GM21717 (cell line): ENCODE measurements around the gene MPP3.

ENCODE experiments used
- ATAC-seq: cut with Tn5 transposase; IDR thresholded peaks from one replicate; pipeline ENCODE4 v1.9.1; 2021; ENCODE audit warnings: mild to moderate bottlenecking, moderate library complexity; ENCODE audit not compliant: unreplicated experiment

MPP3 gene

GRCh38 chr17:43840814-43841213 is 7.9 kb upstream of the MPP3 start:
- no peak for ATAC-seq

DNA sequence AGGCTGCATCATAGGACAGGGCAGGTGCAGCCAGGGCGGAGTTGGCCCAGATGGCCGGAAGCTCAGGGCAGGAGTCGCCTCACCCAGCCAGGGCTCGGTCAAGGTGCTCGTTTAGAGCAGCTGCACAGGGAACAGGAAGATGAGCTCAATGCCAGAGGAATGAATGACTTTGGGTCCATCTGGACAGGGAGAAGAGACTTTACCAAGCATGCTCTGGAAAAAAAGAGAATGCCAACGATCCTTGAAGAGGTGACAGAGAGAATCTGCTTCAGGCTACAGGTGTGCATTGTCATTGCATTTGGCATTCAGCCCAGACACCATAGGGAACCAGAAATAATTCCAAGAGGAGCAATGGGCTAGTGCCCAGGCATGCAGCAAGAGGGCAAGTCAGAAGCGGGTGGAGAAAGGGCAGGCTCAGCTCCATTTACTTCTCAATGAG is 6.7 kb upstream of the MPP3 start:
- no peak for ATAC-seq

GRCh38 chr17:43834106-43834505 is 1.2 kb upstream of the MPP3 start:
- ATAC-seq = no peak

DNA sequence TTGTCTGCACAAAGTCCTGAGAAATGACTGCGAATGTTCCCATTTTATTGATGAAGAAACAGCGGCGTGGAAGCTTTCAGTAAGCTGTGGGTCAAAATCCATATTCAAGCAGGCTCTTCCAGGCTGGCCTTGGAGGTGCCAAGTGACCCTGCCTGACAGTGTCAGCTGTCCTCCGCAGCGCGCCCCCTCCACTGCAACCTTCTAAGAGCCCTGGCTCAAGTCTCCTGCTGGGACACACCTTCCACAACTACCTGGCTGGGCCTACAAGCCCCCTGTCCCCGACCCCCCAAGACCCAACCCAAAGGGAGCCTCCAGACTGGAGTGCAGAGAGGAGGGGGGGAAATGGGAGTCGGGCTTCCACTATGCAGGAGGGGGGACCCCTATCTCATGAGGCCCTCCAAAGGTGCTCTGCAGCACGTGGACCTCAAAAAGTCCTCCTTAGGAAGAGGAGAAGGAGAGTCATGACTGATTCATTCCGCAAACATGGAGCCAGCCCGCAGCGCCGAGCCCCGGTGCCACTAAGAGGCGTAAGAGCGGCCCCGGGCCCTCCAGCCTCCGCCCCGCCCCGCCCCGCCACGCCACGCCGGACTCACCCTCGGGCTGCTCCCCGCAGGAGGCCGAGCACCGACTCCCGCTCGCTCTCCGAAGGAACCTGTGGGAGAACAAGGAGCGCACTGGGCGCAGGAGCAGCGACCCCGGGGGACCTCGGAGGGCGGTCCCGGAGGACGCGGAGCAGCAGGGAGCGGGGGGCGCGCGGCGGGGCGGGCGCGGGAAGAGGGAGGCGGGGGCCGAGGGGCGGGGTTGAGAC is 574 bp downstream of the MPP3 start:
- ATAC-seq = no peak

DNA sequence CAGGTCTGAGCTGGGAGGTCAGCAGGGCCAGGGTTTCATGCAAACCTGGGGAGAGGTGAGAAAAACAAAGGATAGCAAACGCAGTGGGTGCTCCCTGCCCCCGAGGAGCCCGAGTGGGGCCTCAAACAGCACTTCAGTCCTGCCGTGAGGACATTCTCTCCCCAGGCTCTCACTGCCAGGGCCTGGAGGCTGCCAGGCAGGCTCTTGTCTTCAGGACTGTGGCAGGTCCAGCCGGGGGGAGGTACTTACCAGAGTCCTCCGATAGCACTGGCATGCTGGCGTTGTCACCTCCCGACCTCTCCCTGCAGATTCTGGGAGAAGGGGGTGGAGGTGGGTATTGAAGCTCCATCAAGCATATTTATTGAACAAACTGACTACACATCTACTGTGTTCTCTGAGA is 1.3 kb downstream of the MPP3 start:
- no peak for ATAC-seq

GRCh38 chr17:43830510-43831140 is 2.3 kb downstream of the MPP3 start:
- no peak for ATAC-seq

DNA sequence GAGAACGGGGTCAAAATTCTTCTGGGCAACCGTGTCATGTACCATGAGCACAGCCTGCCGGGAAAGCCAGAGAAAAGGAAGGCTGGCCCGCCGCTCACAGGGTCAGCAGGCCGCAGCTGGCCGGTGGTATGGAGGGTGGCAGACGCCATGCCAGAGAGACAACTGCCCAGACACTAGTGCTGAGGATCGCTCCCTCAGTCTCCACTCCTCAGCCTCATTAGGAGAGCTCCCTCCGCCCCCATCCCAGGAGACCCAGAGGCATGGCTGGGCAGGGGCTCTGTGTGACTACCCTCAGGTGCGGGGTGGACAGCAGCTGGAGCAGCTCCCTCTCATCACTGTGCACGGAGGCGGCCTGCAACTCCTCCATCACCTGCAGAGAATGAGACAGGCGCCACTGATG is 3.2 kb downstream of the MPP3 start:
- no peak for ATAC-seq

GRCh38 chr17:43827596-43827995 is 5.3 kb downstream of the MPP3 start:
- ATAC-seq = no peak

- no peak for ATAC-seq
These were observed 6.7 kb downstream of the MPP3 start for GRCh38 chr17:43826206-43826605.

GRCh38 chr17:43825567-43825966 is 7.4 kb downstream of the MPP3 start:
- no peak for ATAC-seq

DNA sequence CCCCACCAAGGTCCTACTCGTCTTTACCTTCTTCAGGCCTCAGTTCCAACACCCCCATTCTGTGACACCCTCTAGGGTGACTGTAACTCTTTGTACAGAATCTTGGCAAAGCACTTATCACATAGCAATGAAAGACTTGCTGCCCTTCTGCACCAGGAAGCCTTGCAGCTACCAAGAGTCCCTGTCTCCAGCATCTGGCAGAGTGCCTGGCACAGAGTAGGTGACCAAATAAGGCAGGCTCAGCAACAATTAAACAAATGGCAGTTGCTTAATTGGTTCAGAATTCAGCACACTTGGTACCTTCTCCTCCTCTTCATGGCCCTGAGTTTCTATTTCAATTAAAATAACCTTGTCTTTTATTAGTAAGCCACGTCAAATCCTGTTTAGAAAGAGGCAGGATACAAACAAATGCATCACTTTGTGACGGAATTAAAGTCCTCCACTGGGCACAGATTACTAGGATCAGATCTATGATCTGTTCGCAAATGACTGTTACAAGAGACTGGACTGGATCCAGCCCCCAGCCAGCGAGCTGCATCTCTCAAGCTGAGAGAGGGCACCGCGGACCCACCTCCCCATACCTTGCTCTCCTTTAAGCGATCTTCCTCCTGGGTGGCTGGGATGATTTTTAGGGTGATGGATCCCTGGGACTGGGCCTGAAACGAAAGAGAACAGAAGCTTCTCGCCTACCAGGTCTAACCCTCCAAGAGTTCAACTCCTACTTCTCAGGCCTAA is 9.4 kb downstream of the MPP3 start:
- no peak for ATAC-seq

GRCh38 chr17:43822570-43823190 is 10.3 kb downstream of the MPP3 start:
- no peak for ATAC-seq

DNA sequence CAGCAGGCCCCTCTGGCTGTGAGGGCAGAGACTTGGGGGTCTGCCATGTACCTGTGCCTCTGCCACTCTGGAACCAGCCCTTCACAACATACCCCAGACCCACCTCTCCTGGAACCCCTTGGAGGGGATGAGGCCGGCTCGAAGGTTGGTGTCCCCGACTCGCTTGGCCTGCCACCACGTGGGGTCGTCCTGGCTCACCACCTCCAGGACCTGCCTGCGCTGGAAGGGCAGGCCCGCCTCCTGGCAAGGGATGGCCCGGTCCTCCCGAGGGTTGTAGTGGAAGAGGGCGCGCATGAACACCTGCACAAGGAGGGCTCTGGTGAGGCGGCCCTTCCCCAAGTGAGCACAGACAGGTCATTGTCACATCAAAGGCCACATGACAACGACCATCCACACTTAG is 12.2 kb downstream of the MPP3 start:
- no peak for ATAC-seq

DNA sequence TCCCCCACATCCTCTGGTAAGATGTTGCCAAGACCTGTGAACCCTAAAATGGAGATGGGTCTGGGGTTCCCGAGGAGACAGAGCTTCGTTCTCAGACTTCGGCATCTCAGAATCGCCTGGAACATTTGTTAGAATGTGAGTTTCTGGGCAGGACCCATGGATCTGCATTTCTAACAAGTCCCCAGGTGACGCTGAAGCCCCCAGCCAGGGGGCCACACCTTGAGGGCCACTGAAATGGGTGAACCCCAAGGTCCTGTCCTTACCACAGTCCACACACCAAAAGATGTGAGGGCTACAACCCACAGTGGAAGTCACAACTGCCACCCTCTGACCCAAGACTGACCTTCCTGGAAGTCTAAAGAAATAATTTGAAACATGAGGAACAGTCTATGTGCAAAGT is 14.0 kb downstream of the MPP3 start:
- no peak for ATAC-seq

DNA sequence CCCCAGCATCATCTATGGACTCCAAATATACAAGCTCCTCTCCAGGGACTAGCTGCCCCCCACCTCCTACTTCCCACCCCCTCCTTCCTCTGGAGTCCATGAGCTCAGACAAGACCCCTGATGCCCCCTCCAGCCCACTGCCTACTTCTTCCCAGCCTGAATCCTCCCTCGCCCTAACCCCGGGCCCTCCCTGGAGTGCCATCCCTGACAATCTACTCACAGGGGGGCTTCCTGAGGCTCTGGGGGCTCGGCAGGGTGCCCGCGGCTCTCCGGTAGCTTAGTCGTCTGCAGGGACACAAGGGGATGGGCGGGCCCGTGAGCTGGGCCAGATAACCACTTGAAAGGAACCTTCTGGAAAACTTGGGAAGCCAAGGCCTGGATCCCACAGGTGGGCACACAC is 15.1 kb downstream of the MPP3 start:
- ATAC-seq = no peak

- ATAC-seq = no peak
These were observed 16.3 kb downstream of the MPP3 start for GRCh38 chr17:43816336-43817320.

- no peak for ATAC-seq
These were observed 18.2 kb downstream of the MPP3 start for GRCh38 chr17:43814714-43815113.

GRCh38 chr17:43814026-43814425 is 18.9 kb downstream of the MPP3 start:
- no peak for ATAC-seq

DNA sequence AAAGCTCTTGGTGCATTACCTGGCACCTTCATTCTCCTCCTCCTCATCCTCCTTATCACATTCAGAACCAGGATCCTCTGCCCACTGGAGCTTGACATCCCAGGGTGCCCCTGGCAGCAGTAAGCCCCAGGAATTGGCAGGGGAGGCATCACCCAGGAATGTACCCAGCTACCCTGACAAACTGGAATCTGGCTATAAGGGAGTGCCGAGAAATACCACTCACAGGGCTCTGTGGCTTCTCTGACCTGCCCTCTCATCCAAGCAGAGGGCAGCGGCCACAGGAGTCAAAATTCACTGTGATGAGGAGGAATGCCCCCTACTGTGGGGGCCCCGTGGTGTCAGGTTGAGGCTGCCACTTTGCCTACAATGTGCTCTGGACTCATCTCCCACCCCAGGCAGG is 19.6 kb downstream of the MPP3 start:
- ATAC-seq = no peak
